HS-5 (cell line): ENCODE data around the gene ZNF480.
"Not testable (repeated sequence)": the region's sequence is repeated elsewhere in the genome, so short reads cannot be mapped to it uniquely, and the experiment has no call there.

ENCODE experiments used
- DNase-seq: peaks from one replicate; pipeline ENCODE4 v3.0.0-alpha.2; 2012; ENCODE audit warnings: low read depth

ZNF480 gene

DNA sequence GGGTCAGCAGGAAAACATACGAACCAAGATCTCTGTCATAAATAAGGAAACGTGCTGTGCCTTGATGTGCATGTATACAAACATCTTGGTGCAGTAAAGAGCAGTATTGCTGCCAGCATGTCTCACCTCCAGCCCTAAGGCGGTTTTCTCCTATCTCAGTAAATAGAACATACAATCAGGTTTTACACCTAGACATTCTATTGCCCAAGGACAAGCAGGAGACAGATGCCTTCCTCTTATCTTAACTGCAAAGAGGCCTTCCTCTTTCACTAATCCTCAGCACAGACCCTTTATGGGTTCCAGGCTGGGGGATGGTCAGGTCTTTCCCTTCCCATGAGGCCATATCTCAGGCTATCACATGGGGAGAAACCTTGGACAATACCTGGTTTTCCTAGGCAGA, 42.1 kb downstream of the ZNF480 start:
- DNase-seq, result not testable (repeated sequence)

DNA sequence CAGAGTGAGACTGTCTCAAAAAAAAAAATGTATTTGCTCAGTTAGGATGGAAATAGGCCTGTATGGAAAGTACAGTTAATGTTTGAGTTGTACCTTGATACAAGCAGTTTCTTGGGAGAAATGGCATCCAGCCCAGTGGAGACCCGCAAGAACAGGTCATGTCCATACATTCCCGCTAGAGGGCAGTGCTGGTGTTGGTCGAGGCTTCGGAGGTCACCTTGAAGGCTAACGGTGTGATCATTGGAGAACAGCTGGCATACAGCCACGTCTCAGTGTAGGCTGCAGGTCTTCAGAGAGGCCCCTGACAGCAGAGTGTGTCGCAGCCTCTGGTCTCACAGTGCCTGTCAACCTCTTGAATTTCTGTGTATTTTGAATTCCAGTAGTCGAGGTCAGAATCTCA, 46.6 kb downstream of the ZNF480 start:
- no peak for DNase-seq

DNA sequence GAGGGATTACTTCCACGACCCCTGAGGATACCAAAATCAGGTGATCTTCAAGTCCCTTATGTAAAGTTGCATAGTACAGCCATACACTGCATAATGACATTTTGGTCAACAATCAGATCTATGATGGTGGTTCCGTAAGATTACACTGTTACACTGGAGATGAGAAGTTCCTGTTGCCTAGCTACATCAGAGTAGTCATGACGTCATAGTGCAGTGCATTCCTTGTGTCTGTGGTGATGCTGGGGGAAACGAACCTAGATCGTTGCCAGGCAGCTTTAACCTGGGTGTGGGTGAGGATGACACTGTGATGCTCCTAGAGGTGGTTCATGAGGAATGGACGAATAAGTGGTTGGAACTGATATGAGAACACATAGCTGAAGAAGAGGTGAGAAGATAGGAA, 48.2 kb downstream of the ZNF480 start:
- no peak for DNase-seq

DNA sequence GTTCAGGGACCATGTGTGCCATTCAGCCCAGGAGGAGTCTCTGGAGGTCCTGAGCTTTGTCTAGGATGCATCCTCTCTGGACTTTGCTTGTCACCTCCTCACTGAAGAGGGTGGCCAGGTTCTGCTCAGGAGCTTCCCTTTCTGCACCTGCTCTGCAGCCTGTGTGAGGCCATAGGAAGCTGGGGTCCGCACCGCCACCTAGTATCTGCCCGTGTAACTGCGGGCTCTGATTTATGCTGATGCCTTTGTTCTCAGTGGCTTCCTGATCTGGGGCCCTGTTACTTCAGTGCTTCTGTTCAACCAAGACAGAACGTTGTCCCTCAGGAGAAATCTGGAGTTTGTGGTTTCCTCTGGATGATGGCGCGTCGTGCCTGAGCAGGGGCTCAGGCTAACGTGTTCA, 54.5 kb downstream of the ZNF480 start:
- DNase-seq, result no peak

DNA sequence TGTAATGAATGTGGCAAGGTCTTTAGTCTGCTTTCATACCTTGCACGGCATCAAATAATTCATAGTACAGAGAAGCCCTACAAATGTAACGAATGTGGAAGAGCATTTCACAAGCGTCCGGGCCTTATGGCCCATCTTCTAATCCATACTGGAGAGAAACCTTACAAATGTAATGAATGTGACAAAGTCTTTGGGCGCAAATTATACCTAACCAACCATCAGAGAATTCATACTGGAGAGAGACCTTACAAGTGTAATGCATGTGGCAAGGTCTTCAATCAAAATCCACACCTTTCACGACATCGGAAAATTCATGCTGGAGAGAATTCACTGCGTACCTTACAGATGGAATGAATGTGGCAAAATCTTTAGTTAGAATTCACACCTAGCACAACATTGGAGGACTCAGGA, 69.5 kb downstream of the ZNF480 start:
- DNase-seq, result no peak

DNA sequence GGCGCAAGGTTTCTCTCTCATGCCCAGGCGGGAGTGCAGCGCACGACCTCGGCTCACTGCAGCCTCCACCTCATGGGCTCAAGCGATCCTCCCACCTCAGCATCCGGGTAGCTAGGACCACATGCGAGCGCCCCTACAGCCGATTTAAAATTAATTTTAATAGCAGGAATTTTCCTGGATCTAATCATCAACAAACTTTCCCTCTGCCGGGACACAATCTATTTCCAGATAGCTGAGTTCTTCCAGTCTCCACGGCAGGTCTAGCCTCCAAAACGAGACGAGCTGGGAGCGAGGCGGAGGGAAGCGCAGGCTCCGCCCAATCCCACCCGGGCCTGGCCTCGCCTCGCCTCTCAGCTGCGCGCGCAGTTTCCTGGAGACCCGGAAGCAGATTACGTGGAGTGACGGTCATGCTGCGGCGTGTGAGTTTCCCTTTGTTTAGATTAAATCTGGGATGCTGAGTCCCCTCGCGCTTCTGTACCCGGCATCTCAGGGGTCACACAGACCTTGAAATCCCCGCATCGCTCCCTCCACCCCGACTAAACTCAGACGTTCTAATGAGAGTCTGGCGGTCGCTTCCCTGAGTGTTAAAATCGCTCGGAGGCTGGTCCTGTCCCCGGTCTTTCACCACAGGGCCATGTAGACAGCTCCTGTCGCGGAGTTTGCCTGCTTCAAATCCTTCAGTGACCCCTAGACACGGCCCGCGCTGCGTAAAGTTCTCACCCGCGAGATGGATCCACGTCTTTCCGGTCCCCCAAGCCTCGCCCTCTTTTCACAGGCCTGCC, 72.8 kb downstream of the ZNF480 start, which contains the start of gene ZNF880:
TSS of gene ZNF880 (plus strand) at position 365 of the 782 bp plus-strand sequence. CDS start at position 408, 43 bp downstream.
- DNase-seq, result peak; percentile 26

DNA sequence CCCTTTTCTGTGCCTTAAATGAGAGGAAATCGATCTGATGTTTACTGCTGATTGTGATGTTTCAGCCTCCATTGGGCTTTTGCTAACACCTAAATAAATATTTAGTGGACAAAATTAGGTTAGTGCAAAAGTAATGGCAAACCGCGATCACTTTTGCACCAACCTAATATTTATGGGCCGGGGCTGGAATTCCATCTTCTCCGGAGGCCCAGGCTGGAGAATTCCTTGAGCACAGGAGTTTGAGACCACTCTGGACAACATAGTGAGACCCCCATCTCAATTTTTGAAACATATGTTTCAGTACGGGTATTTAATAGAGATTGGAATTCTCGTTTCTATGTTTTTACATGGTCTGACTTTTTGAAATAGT, 73.4 kb downstream of the ZNF480 start:
- DNase-seq, result no peak
